H1 (cell line): Measurements from ENCODE around the gene RHO. TPM values are rescaled to one million over a fixed set of nuclear protein-coding genes. Genes with fewer than 3 reads are reported as not detected.

Experiments
- CHD7 ChIP-seq: fragments of 300-600 bp; sonication (generic); IDR thresholded peaks from 2 replicates; pipeline ENCODE4 v1.7.1; 2012; ENCODE audit warnings: low read length, moderate library complexity, mild to moderate bottlenecking, inconsistent platforms; ENCODE audit not compliant: insufficient replicate concordance
- JUN ChIP-seq: IDR thresholded peaks from 2 replicates; pipeline ENCODE4 v1.6.1; 2011; ENCODE audit warnings: low read depth, mild to moderate bottlenecking, improper control_type of control experiment, low read length
- MAX ChIP-seq: IDR thresholded peaks from 2 replicates; pipeline ENCODE4 v1.6.1; 2012; ENCODE audit warnings: inconsistent platforms
- RNF2 ChIP-seq: fragments of 200-900, 300-1000 bp; sonication (generic); IDR thresholded peaks from 2 replicates; pipeline ENCODE4 v1.7.1; 2016; ENCODE audit warnings: borderline replicate concordance, low read depth, mild to moderate bottlenecking, antibody characterized with exemption, low read length; ENCODE audit not compliant: poor library complexity, severe bottlenecking; ENCODE audit errors: missing control alignments
- SIX5 ChIP-seq: IDR thresholded peaks from 2 replicates; pipeline ENCODE4 v1.6.1; 2011; ENCODE audit warnings: mild to moderate bottlenecking, low read depth, low read length
- TAF7 ChIP-seq: optimal IDR thresholded peaks from 2 replicates; pipeline ENCODE3; 2011; ENCODE audit warnings: low read depth, mild to moderate bottlenecking, inconsistent platforms, low read length, moderate library complexity, borderline replicate concordance
- polyA plus RNA-seq, 7 experiments: library from polyadenylated mRNA; depleted of rRNA in 3 of 7; stranded (reverse) in 5 of 7; unstranded in 2 of 7; fragments of >200 nt in 5 of 7; fragments of 200-250 nt in 2 of 7; gene quantifications; 1 replicate in 5 of 7; 2 replicates in 1 of 7; 4 replicates in 1 of 7; pipeline versions ENCODE4 v1.2.1 to v1.2.3, GENCODE V29; 2011 to 2013; ENCODE audit warnings: missing spikeins in 2 of 7, mixed read lengths in 2 of 7
- total RNA-seq: library from RNA; stranded (reverse); fragmentation: NEBNext Ultra II Directional; extraction: Animal tissue kit (Norgen Biotek cat#: 25700); gene quantifications from 2 replicates; pipeline ENCODE4 v1.2.1, GENCODE V29; 2021

Gene RHO
- total and polyA plus RNA-seq, 2 of the 8 experiments (the other 6 are each of a cell fraction or from before 2014, with no cell fraction given), result not detected

- no peak for TF ChIP-seq CHD7
- TF ChIP-seq TAF7, result no peak
- no peak for TF ChIP-seq MAX
- TF ChIP-seq RNF2, result no peak
- TF ChIP-seq SIX5, result no peak
- TF ChIP-seq JUN, result no peak
Observed at GRCh38 chr3:129575997-129576384, 47.6 kb downstream of the RHO start (continued).
